ENCODE data around the gene SH2D1A. TPM values are rescaled to one million over a fixed set of nuclear protein-coding genes. Genes with fewer than 3 reads are reported as not detected.

SH2D1A gene
- total RNA-seq, 6 experiments from 2014 or later: 0.37 to 0.62 (median 0.51) TPM; not detected in 2

DNA sequence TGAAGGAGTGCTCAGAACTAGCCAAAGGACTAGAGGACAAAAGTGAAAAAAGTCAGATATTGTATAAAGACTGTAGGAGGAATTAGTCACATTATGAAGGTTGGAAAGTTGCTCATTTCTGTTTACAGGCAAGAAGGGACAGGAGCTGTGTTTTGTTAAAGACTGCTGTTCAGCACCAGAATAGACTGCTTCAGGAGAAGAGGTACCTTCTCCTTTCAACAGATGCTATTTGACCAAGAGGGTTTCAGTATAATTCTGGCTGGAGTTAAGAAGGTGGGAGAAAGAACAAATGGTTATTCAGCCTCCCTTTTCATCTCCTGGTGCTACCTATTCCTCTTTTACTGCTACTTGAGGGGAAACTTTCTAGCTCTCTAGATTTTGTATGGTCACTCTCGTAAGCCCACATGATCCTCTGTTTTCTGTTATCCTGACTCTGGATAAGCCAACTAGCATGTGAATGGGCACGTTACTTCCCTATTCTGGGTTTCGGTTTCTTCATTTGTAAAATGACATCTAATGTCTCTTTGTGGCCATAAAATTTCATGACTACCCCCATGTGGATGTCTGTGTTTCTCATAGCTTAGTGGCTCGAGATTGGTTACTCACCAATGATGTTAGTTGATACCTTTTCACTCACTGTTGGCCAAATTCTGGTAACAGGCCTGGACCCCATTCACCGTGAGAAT, 68.9 kb downstream of the SH2D1A start:
- WGBS (ENCODE audit: insufficient coverage, low coverage, low lambda C conversion rate, missing lambda C conversion rate): 73% methylated on average over 5 of the region's 5 CpGs
- no peaks in the 10 kb centered on the region for H3K4me1 ChIP-seq
- no peaks in the 10 kb centered on the region for H3K9me3 ChIP-seq
- H3K27ac ChIP-seq: no peak overlapping the region
- TF ChIP-seq CTCF (IDR thresholded peaks at IDR 0.05) (no peak), POLR2A (IDR thresholded peaks at IDR 0.05) (no peak)
- no peak overlapping the region for H3K4me3 ChIP-seq
- intact Hi-C loops (cut with DNase I): no loop called here
- ATAC-seq: no peak
- no peak for DNase-seq
- no peaks in the 10 kb centered on the region for H3K27me3 ChIP-seq
- no peaks in the 10 kb centered on the region for H3K36me3 ChIP-seq

DNA sequence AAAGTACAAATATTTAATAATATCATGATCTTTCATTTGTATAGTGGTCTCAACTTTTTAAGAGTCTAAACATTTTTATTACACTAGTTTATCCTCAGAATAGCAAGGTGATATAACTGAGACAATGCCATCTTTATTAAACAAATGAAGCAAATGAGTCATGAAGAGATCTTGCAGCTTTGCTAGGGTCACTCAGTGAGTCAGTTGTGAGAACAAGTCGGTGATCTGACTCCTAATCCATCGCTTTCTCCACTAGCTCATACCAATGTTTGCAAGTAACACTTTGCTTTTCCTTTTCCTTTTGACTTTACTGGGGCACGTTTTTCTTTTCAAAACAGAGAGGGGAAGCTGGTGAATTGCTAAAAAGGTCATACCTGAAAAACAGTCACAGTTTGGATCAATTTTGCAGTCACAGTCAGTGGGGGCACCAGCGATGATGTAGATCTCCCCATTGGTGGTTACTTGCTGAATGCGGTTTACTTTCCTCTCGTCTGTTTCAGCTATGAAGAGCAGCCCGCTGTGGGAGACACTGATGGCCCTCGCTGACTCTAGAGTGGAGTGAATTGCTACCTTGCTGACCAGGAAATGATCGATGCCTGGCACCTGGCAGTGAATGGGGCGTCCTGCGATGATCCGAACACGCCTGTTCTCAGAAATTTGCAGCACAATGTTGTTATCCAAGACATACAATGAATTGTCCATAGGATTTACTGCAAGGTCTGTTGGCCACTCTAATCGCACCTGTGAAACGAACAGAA, 75.7 kb downstream of the SH2D1A start:
- ATAC-seq (no peak), DNase-seq (no peak)
- Histone ChIP-seq H3K4me3 (no peak overlapping the region), H3K27ac (no peak overlapping the region), H3K27me3 (no peaks in the 10 kb centered on the region), H3K9me3 (no peaks in the 10 kb centered on the region), H3K36me3 (no peaks in the 10 kb centered on the region), H3K4me1 (no peaks in the 10 kb centered on the region)
- 76% methylated on average over 15 of the region's 15 CpGs for WGBS (ENCODE audit: insufficient coverage, low coverage, low lambda C conversion rate, missing lambda C conversion rate)
- TF ChIP-seq CTCF (IDR thresholded peaks at IDR 0.05) (no peak), POLR2A (IDR thresholded peaks at IDR 0.05) (no peak)
- intact Hi-C loops (cut with DNase I): no loop called here

Small RNAs within 50 kb of the gene (small RNA-seq; reads per million reads assigned to genes)
- 0 reads per million in 2 experiments for gene AL022718.1

Other genes starting within 250 kb of the SH2D1A start
- not detected for gene TEX13D, start 13.9 kb upstream of the SH2D1A start, total RNA-seq

Measured in right lobe of liver (tissue), 6 donors.